GM23248 (cell line): Measurements from ENCODE around the gene PEX10. TPM values are rescaled to one million over a fixed set of nuclear protein-coding genes. Genes with fewer than 3 reads are reported as not detected.

Source experiments
- DNase-seq: peaks from one replicate; pipeline ENCODE4 v3.0.0-alpha.2; 2015
- H2AFZ ChIP-seq: fragments of 200-600 bp; sonication (generic); 2 replicates; pipeline ENCODE4 v1.6.1; 2016; ENCODE audit warnings: antibody characterized with exemption
- H3F3A ChIP-seq: fragments of 200-600 bp; sonication (generic); 2 replicates; pipeline ENCODE4 v1.6.1; 2016; ENCODE audit warnings: mild to moderate bottlenecking, antibody characterized with exemption, mixed run types; ENCODE audit not compliant: insufficient read depth
- H3K27ac ChIP-seq: fragments of 200-600 bp; sonication (generic); 2 replicates; pipeline ENCODE4 v1.5.1; 2016; ENCODE audit warnings: mild to moderate bottlenecking
- H3K27me3 ChIP-seq: fragments of 200-600 bp; sonication (generic); replicated peaks from 2 replicates; pipeline ENCODE4 v1.6.1; 2016; ENCODE audit warnings: mild to moderate bottlenecking; ENCODE audit not compliant: insufficient read depth
- H3K36me3 ChIP-seq: fragments of 200-600 bp; sonication (generic); 2 replicates; pipeline ENCODE4 v1.6.1; 2016; ENCODE audit warnings: low read depth, mild to moderate bottlenecking
- H3K4me1 ChIP-seq: fragments of 200-600 bp; sonication (generic); 2 replicates; pipeline ENCODE4 v1.6.1; 2016; ENCODE audit warnings: mild to moderate bottlenecking; ENCODE audit not compliant: insufficient read depth
- H3K4me2 ChIP-seq: fragments of 200-600 bp; sonication (generic); one replicate; pipeline ENCODE4 v1.6.1; 2016; ENCODE audit warnings: mild to moderate bottlenecking; ENCODE audit not compliant: unreplicated experiment
- H3K4me3 ChIP-seq: fragments of 200-600 bp; sonication (generic); 2 replicates; pipeline ENCODE4 v1.5.1; 2016; ENCODE audit warnings: mild to moderate bottlenecking
- H3K79me2 ChIP-seq: fragments of 200-600 bp; sonication (generic); 2 replicates; pipeline ENCODE4 v1.6.1; 2016; ENCODE audit warnings: mild to moderate bottlenecking; ENCODE audit not compliant: insufficient read depth
- H3K9ac ChIP-seq: fragments of 200-600 bp; sonication (generic); 2 replicates; pipeline ENCODE4 v1.6.1; 2016; ENCODE audit warnings: mild to moderate bottlenecking
- H3K9me2 ChIP-seq: fragments of 200-600 bp; sonication (generic); 2 replicates; pipeline ENCODE4 v1.6.1; 2016; ENCODE audit warnings: mixed run types, mild to moderate bottlenecking, moderate library complexity; ENCODE audit not compliant: insufficient read depth
- H3K9me3 ChIP-seq: fragments of 200-600 bp; sonication (generic); one replicate; pipeline ENCODE4 v1.6.1; 2017; ENCODE audit warnings: low read depth
- H4K20me1 ChIP-seq: fragments of 200-600 bp; sonication (generic); 2 replicates; pipeline ENCODE4 v1.6.0; 2016; ENCODE audit not compliant: insufficient read depth
- EZH2 ChIP-seq: fragments of 200-600 bp; sonication (generic); IDR thresholded peaks from 2 replicates; pipeline ENCODE4 v1.6.1; 2018; ENCODE audit warnings: antibody characterized with exemption, mild to moderate bottlenecking; ENCODE audit not compliant: insufficient read depth, poor library complexity, severe bottlenecking
- EZH2phosphoT487 ChIP-seq: fragments of 200-600 bp; sonication (generic); IDR thresholded peaks from 2 replicates; pipeline ENCODE4 v1.6.1; 2018; ENCODE audit warnings: antibody characterized with exemption, moderate library complexity, mild to moderate bottlenecking, low read depth; ENCODE audit not compliant: insufficient read depth
- WGBS, 2 experiments: methylation state at CpG; one replicate each; pipeline ENCODE4 v1.1.6; 2015 to 2017; ENCODE audit warnings: low lambda C conversion rate in 2 of 2, low coverage in 1 of 2; ENCODE audit errors: missing lambda C conversion rate in 2 of 2; 5-methylcytosine and 5-hydroxymethylcytosine counted together
- in situ Hi-C: fragments of 300-500 bp; cut with MboI; formaldehyde crosslinking; loops from 2 replicates; pipeline ENCODE4 v1.15.0; 2020
- polyA plus RNA-seq: library from polyadenylated mRNA; unstranded; fragments of >200 nt; fragmentation: Nextera tagmentation; extraction: Ambion mirVana; gene quantifications from 2 replicates; pipeline ENCODE4 v1.2.1, GENCODE V29; 2016
- total RNA-seq: library from RNA; depleted of rRNA; stranded (reverse); fragments of >200 nt; shearing (Covaris generic); gene quantifications from 2 replicates; pipeline ENCODE4 v1.2.3, GENCODE V29; 2014

The PEX10 gene
- total and polyA plus RNA-seq, 2 experiments from 2014 or later: 24.7 to 51.3 TPM

GRCh38 chr1:2408456-2408855 lies 3.9 kb downstream of the PEX10 start:
- Histone ChIP-seq H3K9me3 (no peaks in the 10 kb centered on the region), H4K20me1 (no peaks in the 10 kb centered on the region), H3K27ac (no peak overlapping the region), H3K9ac (no peak overlapping the region), H3K4me3 (no peak overlapping the region), H3K4me2 (no peak overlapping the region), H3K4me1 (no peaks in the 10 kb centered on the region), H3K36me3 (peaks cover 7% of the 10 kb centered on the region; the same call in 1 of the 2 replicates), H2AFZ (no peak overlapping the region), H3F3A (peaks cover 20% of the 10 kb centered on the region), H3K9me2 (no peaks in the 10 kb centered on the region), H3K79me2 (peaks cover 25% of the 10 kb centered on the region), H3K27me3 (no peaks in the 10 kb centered on the region)
- in situ Hi-C loops: loop anchor here (25.0 kb wide), 1 partner anchor 604 kb away; the partner anchor contains the start of gene ACTRT2
- TF ChIP-seq EZH2phosphoT487 (no peak), EZH2 (no peak)
- no peak for DNase-seq
- 89 to 92% methylated on average over 23 to 24 of the region's 24 CpGs for WGBS, 2 experiments

GRCh38 chr1:2407991-2408275 lies 4.4 kb downstream of the PEX10 start:
- H4K20me1 ChIP-seq: no peaks in the 10 kb centered on the region
- H3K4me3 ChIP-seq: no peak overlapping the region
- no peak for TF ChIP-seq EZH2phosphoT487
- TF ChIP-seq EZH2: no peak
- H3K4me1 ChIP-seq: no peaks in the 10 kb centered on the region
- peaks cover 20% of the 10 kb centered on the region for H3F3A ChIP-seq
- H3K79me2 ChIP-seq: peaks cover 29% of the 10 kb centered on the region
- H3K27ac ChIP-seq: no peak overlapping the region
- 96% methylated on average over 8 of the region's 8 CpGs for WGBS, 2 experiments
- H2AFZ ChIP-seq: no peak overlapping the region
- no peaks in the 10 kb centered on the region for H3K27me3 ChIP-seq
- H3K9me3 ChIP-seq: no peaks in the 10 kb centered on the region
- DNase-seq: no peak
- peaks cover 12% of the 10 kb centered on the region for H3K36me3 ChIP-seq
- no peaks in the 10 kb centered on the region for H3K9me2 ChIP-seq
- H3K4me2 ChIP-seq: no peak overlapping the region
- H3K9ac ChIP-seq: no peak overlapping the region
- in situ Hi-C loops: loop anchor here (25.0 kb wide), 1 partner anchor 604 kb away; the partner anchor contains the start of gene ACTRT2

- H3K27me3 ChIP-seq: no peaks in the 10 kb centered on the region
- no peaks in the 10 kb centered on the region for H4K20me1 ChIP-seq
- H3K9ac ChIP-seq: no peak overlapping the region
- WGBS, 2 experiments: 82 to 88% methylated on average over 24 to 25 of the region's 25 CpGs
- no peaks in the 10 kb centered on the region for H3K9me2 ChIP-seq
- H3K4me2 ChIP-seq: no peak overlapping the region
- in situ Hi-C loops: loop anchor here (25.0 kb wide), 1 partner anchor 605 kb away; the partner anchor contains the start of gene ACTRT2
- H3K9me3 ChIP-seq: no peaks in the 10 kb centered on the region
- peaks cover 15% of the 10 kb centered on the region for H3K36me3 ChIP-seq
- H3F3A ChIP-seq: peaks cover 20% of the 10 kb centered on the region
- no peak overlapping the region for H2AFZ ChIP-seq
- H3K4me3 ChIP-seq: no peak overlapping the region
- peaks cover 35% of the 10 kb centered on the region for H3K79me2 ChIP-seq
- no peaks in the 10 kb centered on the region for H3K4me1 ChIP-seq
- no peak for DNase-seq
- no peak overlapping the region for H3K27ac ChIP-seq
- TF ChIP-seq EZH2phosphoT487 (no peak), EZH2 (no peak)
Measured at GRCh38 chr1:2407166-2407990, 5.0 kb downstream of the PEX10 start.

GRCh38 chr1:2406451-2407041 lies 5.8 kb downstream of the PEX10 start:
- Histone ChIP-seq H3K27ac (no peak overlapping the region), H3K4me3 (no peak overlapping the region), H3K4me1 (no peaks in the 10 kb centered on the region), H3F3A (peaks cover 20% of the 10 kb centered on the region), H3K4me2 (no peak overlapping the region), H3K79me2 (peaks cover 37% of the 10 kb centered on the region), H3K9ac (no peak overlapping the region), H3K36me3 (peaks cover 15% of the 10 kb centered on the region), H3K27me3 (no peaks in the 10 kb centered on the region), H3K9me2 (no peaks in the 10 kb centered on the region), H3K9me3 (no peaks in the 10 kb centered on the region), H2AFZ (no peak overlapping the region), H4K20me1 (no peaks in the 10 kb centered on the region)
- 76 to 83% methylated on average over 19 to 23 of the region's 26 CpGs for WGBS, 2 experiments
- no peak for TF ChIP-seq EZH2
- no peak for TF ChIP-seq EZH2phosphoT487
- DNase-seq: no peak
- in situ Hi-C loops: loop anchor here (25.0 kb wide), 1 partner anchor 606 kb away; the partner anchor contains the start of gene ACTRT2
